Epithelial cell of proximal tubule (primary cell): ENCODE results near the gene IKZF4. TPM values are rescaled to one million over a fixed set of nuclear protein-coding genes. Genes with fewer than 3 reads are reported as not detected.

Experiments
- DNase-seq: peaks from one replicate; pipeline ENCODE4 v3.0.0-alpha.2; 2011; ENCODE audit warnings: low read depth
- H3K4me3 ChIP-seq: 2 replicates; pipeline ENCODE4 v1.5.1; 2011; ENCODE audit warnings: low read depth, mild to moderate bottlenecking, low read length
- CTCF ChIP-seq: conservative IDR thresholded peaks from 2 replicates; pipeline ENCODE4 v1.5.1; 2012; ENCODE audit warnings: low read depth, mild to moderate bottlenecking, low read length
- total RNA-seq: library from RNA; depleted of rRNA; stranded (reverse); fragments of >200 nt; gene quantifications from 2 replicates; pipeline ENCODE4 v1.2.3, GENCODE V29; 2015

Gene IKZF4
- total RNA-seq, 1 donor from 2014 or later, result 3.1 TPM

GRCh38 chr12:56014205-56014604 lies 6.6 kb upstream of the IKZF4 start:
- DNase-seq, result no peak
- TF ChIP-seq CTCF, result no peak
- no peak overlapping the region for H3K4me3 ChIP-seq

- no peak overlapping the region for H3K4me3 ChIP-seq
- no peak for TF ChIP-seq CTCF
- DNase-seq, result no peak
These were observed 3.7 kb upstream of the IKZF4 start for GRCh38 chr12:56017181-56017580.

GRCh38 chr12:56018356-56018755 lies 2.5 kb upstream of the IKZF4 start:
- no peak overlapping the region for H3K4me3 ChIP-seq
- TF ChIP-seq CTCF, result no peak
- no peak for DNase-seq

GRCh38 chr12:56021889-56022497 lies 1.1 kb downstream of the IKZF4 start:
- no peak for DNase-seq
- TF ChIP-seq CTCF, result no peak
- no peak overlapping the region for H3K4me3 ChIP-seq

- DNase-seq, result no peak
- TF ChIP-seq CTCF, result no peak
- no peak overlapping the region for H3K4me3 ChIP-seq
These were observed 7.8 kb downstream of the IKZF4 start for GRCh38 chr12:56028511-56029165.

- no peak overlapping the region for H3K4me3 ChIP-seq
- no peak for DNase-seq
- TF ChIP-seq CTCF, result no peak
These were observed 8.3 kb downstream of the IKZF4 start for GRCh38 chr12:56029166-56029519.
